Measurements from ENCODE around the gene PLXNA1.

Gene PLXNA1

GRCh38 chr3:126968391-126969390, 14.2 kb upstream of the PLXNA1 start:
- no peak for DNase-seq

GRCh38 chr3:126969586-126969985, 13.3 kb upstream of the PLXNA1 start:
- DNase-seq = peak; percentile 38

- DNase-seq = no peak
Observed at GRCh38 chr3:126970101-126970500, 12.8 kb upstream of the PLXNA1 start.

- no peak for DNase-seq
Observed at GRCh38 chr3:126970921-126971320, 12.0 kb upstream of the PLXNA1 start.

GRCh38 chr3:126971891-126972351, 11.0 kb upstream of the PLXNA1 start:
- peak; percentile 24 for DNase-seq

- no peak for DNase-seq
Observed at GRCh38 chr3:126972866-126973265, 10.0 kb upstream of the PLXNA1 start.

GRCh38 chr3:126973814-126974213, 9.1 kb upstream of the PLXNA1 start:
- DNase-seq = no peak

GRCh38 chr3:126974756-126975155, 8.2 kb upstream of the PLXNA1 start:
- no peak for DNase-seq

- no peak for DNase-seq
Observed at GRCh38 chr3:126976906-126977305, 6.0 kb upstream of the PLXNA1 start.

GRCh38 chr3:126977821-126978220, 5.1 kb upstream of the PLXNA1 start:
- no peak for DNase-seq

- DNase-seq = no peak
Observed at GRCh38 chr3:126978291-126978690, 4.6 kb upstream of the PLXNA1 start.

- DNase-seq = no peak
Observed at GRCh38 chr3:126979046-126979628, 3.8 kb upstream of the PLXNA1 start.

- no peak for DNase-seq
Observed at GRCh38 chr3:126980266-126980811, 2.6 kb upstream of the PLXNA1 start.

GRCh38 chr3:126982126-126982470, 817 bp upstream of the PLXNA1 start:
- peak; percentile 26 for DNase-seq

GRCh38 chr3:126983276-126983652, 349 bp downstream of the PLXNA1 start:
- DNase-seq = no peak

GRCh38 chr3:126983653-126984390, 907 bp downstream of the PLXNA1 start:
- no peak for DNase-seq

GRCh38 chr3:126984391-126985131, 1.6 kb downstream of the PLXNA1 start:
- DNase-seq = no peak

GRCh38 chr3:126985132-126985985, 2.4 kb downstream of the PLXNA1 start:
- DNase-seq = no peak

- DNase-seq = no peak
Observed at GRCh38 chr3:126986001-126986400, 3.1 kb downstream of the PLXNA1 start.

- DNase-seq = no peak
Observed at GRCh38 chr3:126987129-126987528, 4.2 kb downstream of the PLXNA1 start.

- DNase-seq = no peak
Observed at GRCh38 chr3:126987596-126987995, 4.7 kb downstream of the PLXNA1 start.

All from fibroblast of upper back skin (primary cell).